SK-N-SH treated with all-trans-retinoic acid at 6 μM for 48 hours (cell line): ENCODE data around the gene HSDL1.

ENCODE experiments used
- ARNTL ChIP-seq: fragments of 450-650 bp; formaldehyde crosslinking; IDR thresholded peaks from 2 replicates; pipeline ENCODE4 v1.5.0; 2020; ENCODE audit warnings: low read depth, mild to moderate bottlenecking, moderate library complexity, borderline replicate concordance
- PATZ1 ChIP-seq: fragments of 250-450 bp; sonication (Bioruptor Pico); IDR thresholded peaks from 2 replicates; pipeline ENCODE4 v1.8.0; 2020; ENCODE audit warnings: mild to moderate bottlenecking, moderate library complexity, borderline replicate concordance
- ZFP3 ChIP-seq: fragments of 250-450 bp; sonication (Bioruptor Pico); IDR thresholded peaks from 2 replicates; pipeline ENCODE4 v1.5.0; 2020; ENCODE audit warnings: mild to moderate bottlenecking, moderate library complexity
- ZNF70 ChIP-seq: fragments of 450-650 bp; formaldehyde crosslinking; IDR thresholded peaks from 2 replicates; pipeline ENCODE4 v1.5.0; 2020; ENCODE audit warnings: mild to moderate bottlenecking, moderate library complexity

- TF ChIP-seq PATZ1 (CRISPR knock-in tag) (no peak), ARNTL (CRISPR knock-in tag) (no peak), ZNF70 (CRISPR knock-in tag) (no peak), ZFP3 (CRISPR knock-in tag) (no peak)
These were observed 34.5 kb downstream of the HSDL1 start for GRCh38 chr16:84110527-84110926.
